Kidney (tissue), 14 donors: ENCODE measurements around the gene AGER. TPM values are rescaled to one million over a fixed set of nuclear protein-coding genes. Genes with fewer than 3 reads are reported as not detected.
"Not testable (repeated sequence)": the region's sequence is repeated elsewhere in the genome, so short reads cannot be mapped to it uniquely, and the experiment has no call there.

Experiments
- DNase-seq, 5 donors: peaks; one replicate each; pipeline ENCODE4 v3.0.0-alpha.2; 2013 to 2020
- FAIRE-seq: peaks from 2 replicates; lab custom pipeline; 2012; peaks lifted over from hg19 to GRCh38; lab: Jason Lieb, UNC
- H3K27ac ChIP-seq, 2 donors: one replicate each; pipeline ENCODE4 v1.7.0; 2013; ENCODE audit warnings: low read depth in 2 of 2, low read length in 2 of 2, inconsistent platforms in 1 of 2
- H3K27me3 ChIP-seq: one replicate; pipeline ENCODE4 v1.7.1; 2013; ENCODE audit warnings: low read length, inconsistent platforms; ENCODE audit not compliant: control insufficient read depth, insufficient read depth
- H3K36me3 ChIP-seq, 3 donors: one replicate each; pipeline versions ENCODE4 v1.7.0 to v1.7.1; 2013; ENCODE audit warnings: low read length in 3 of 3, control low read depth in 1 of 3, inconsistent platforms in 1 of 3; ENCODE audit not compliant: insufficient read depth in 3 of 3, control insufficient read depth in 2 of 3
- H3K4me1 ChIP-seq, 3 donors: one replicate each; pipeline versions ENCODE4 v1.7.0 to v1.7.1; 2013; ENCODE audit warnings: low read length in 3 of 3, inconsistent platforms in 1 of 3, low read depth in 1 of 3; ENCODE audit not compliant: control insufficient read depth in 2 of 3, insufficient read depth in 2 of 3
- H3K4me3 ChIP-seq, 3 donors: one replicate each; pipeline versions ENCODE4 v1.7.0 to v1.8.1; 2013; ENCODE audit warnings: low read length in 3 of 3, control low read depth in 1 of 3, inconsistent platforms in 1 of 3
- H3K9ac ChIP-seq, 3 donors: one replicate each; pipeline versions ENCODE4 v1.7.0 to v1.7.1; 2013; ENCODE audit warnings: low read length in 3 of 3, control low read depth in 1 of 3, inconsistent platforms in 1 of 3
- H3K9me3 ChIP-seq, 3 donors: one replicate each; pipeline versions ENCODE4 v1.7.0 to v1.7.1; 2013; ENCODE audit warnings: low read length in 3 of 3, control low read depth in 1 of 3, inconsistent platforms in 1 of 3; ENCODE audit not compliant: control insufficient read depth in 2 of 3, insufficient read depth in 1 of 3
- CTCF ChIP-seq: IDR thresholded peaks from 3 replicates; pipeline ENCODE4 v1.5.1; 2012; ENCODE audit warnings: mild to moderate bottlenecking, moderate library complexity, borderline replicate concordance; ENCODE audit not compliant: insufficient read depth; ENCODE audit errors: extremely low read depth
- intact Hi-C: fragments of 100-400 bp; cut with DNase I; formaldehyde crosslinking; loops from one replicate; pipeline ENCODE4 v1.11.1; 2022
- polyA plus RNA-seq: library from polyadenylated mRNA; stranded (reverse); fragments of 350-450 nt; fragmentation: Illumina TruSeq; extraction: RNeasy Lipid Tissue Mini Kit (QIAGEN cat#74804); gene quantifications from one replicate; pipeline ENCODE4 v1.2.3, GENCODE V29; 2014; ENCODE audit warnings: low read depth, low replicate concordance; ENCODE audit not compliant: insufficient read depth
- total RNA-seq: library from RNA; stranded (reverse); fragmentation: NEBNext Ultra II Directional; extraction: Animal tissue kit (Norgen Biotek cat#: 25700); gene quantifications from one replicate; pipeline ENCODE4 v1.2.1, GENCODE V29; 2021
- donor health status: control.
- donor health status: control.
- donor health status: control.
- donor health status: control.
- donor health status: control.
- donor health status: DM: yes; HTN: yes; CAD: no.
- donor health status: Normal renal cell carcinoma (clear cell type).

Gene AGER
- total and polyA plus RNA-seq, 2 donors from 2014 or later, result 7.1 to 13.0 TPM

GRCh38 chr6:32146687-32147086 is 37.4 kb downstream of the AGER start:
- no peaks in the 10 kb centered on the region for H3K27me3 ChIP-seq
- no peak overlapping the region for H3K27ac ChIP-seq
- FAIRE-seq, result no peak
- no peaks in the 10 kb centered on the region for H3K36me3 ChIP-seq
- no peak overlapping the region for H3K9ac ChIP-seq
- H3K4me1 ChIP-seq, result no peaks in the 10 kb centered on the region
- intact Hi-C loops, result no loop called here
- DNase-seq, result no peak
- no peaks in the 10 kb centered on the region for H3K9me3 ChIP-seq
- no peak overlapping the region for H3K4me3 ChIP-seq
- TF ChIP-seq CTCF, result no peak

- no peak overlapping the region for H3K27ac ChIP-seq
- intact Hi-C loops, result no loop called here
- no peak for TF ChIP-seq CTCF
- no peak for FAIRE-seq
- H3K9ac ChIP-seq, result no peak overlapping the region
- no peaks in the 10 kb centered on the region for H3K27me3 ChIP-seq
- H3K36me3 ChIP-seq, result no peaks in the 10 kb centered on the region
- no peak for DNase-seq
- no peaks in the 10 kb centered on the region for H3K4me1 ChIP-seq
- no peaks in the 10 kb centered on the region for H3K9me3 ChIP-seq
- H3K4me3 ChIP-seq, result no peak overlapping the region
Measured at GRCh38 chr6:32146287-32146686, 37.8 kb downstream of the AGER start.

DNA sequence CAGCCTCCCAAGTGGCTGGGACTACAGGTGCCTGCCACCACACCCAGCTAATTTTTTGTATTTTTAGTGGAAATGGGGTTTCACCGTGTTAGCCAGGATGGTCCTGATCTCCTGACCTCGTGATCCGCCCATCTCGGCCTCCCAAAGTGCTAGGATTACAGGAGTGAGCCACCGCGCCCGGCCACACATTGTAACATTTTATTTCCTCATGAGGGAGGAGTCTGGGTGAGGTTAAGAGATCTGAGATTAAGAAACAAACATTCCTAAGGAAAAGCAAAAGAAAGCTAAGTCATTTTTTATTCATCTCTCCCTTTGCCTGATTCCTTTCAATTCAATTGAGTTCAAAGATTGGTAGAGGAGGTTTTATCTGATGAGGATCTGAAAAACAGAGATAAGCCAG is 39.8 kb downstream of the AGER start:
- H3K27me3 ChIP-seq, H3K36me3 ChIP-seq, intact Hi-C loops, H3K27ac ChIP-seq, H3K9me3 ChIP-seq, H3K9ac ChIP-seq, H3K4me3 ChIP-seq, DNase-seq, FAIRE-seq, H3K4me1 ChIP-seq: not testable (repeated sequence)

GRCh38 chr6:32140420-32141046 is 43.5 kb downstream of the AGER start:
- Histone ChIP-seq H3K9ac (no peak overlapping the region), H3K4me1 (no peaks in the 10 kb centered on the region), H3K27me3 (no peaks in the 10 kb centered on the region), H3K36me3 (no peaks in the 10 kb centered on the region), H3K9me3 (no peaks in the 10 kb centered on the region), H3K27ac (no peak overlapping the region), H3K4me3 (no peak overlapping the region)
- no peak for TF ChIP-seq CTCF
- DNase-seq (no peak), FAIRE-seq (no peak)
- intact Hi-C loops, result no loop called here
